Measurements from ENCODE around the gene PPP2R2B.

GRCh38 chr5:146533260-146533857 is 345.2 kb downstream of the PPP2R2B start:
- TF ChIP-seq POLR2A (IDR thresholded peaks at IDR 0.05; ENCODE audit: low read length) (no peak), GATA1 (IDR thresholded peaks at IDR 0.05; ENCODE audit: low read depth, low read length) (no peak)

All from erythroblast (primary cell).